ENCODE measurements around the gene APOOL.

GRCh38 chrX:85024044-85024443, 20.4 kb downstream of the APOOL start:
- TF ChIP-seq CTCF (IDR thresholded peaks at IDR 0.05; ENCODE audit: low read depth, low read length) = no peak
- no peak for TF ChIP-seq EZH2phosphoT487 (IDR thresholded peaks at IDR 0.05; ENCODE audit: low read depth)
